Breast epithelium (tissue), 3 donors: ENCODE data around the gene FER.

Experiments
- CTCF ChIP-seq, 3 donors: fragments of 450-650 bp; IDR thresholded peaks; one replicate each; pipeline ENCODE4 v1.5.1; 2016 to 2017; ENCODE audit warnings: antibody characterized with exemption in 3 of 3, mild to moderate bottlenecking in 3 of 3, moderate library complexity in 3 of 3
- POLR2AphosphoS5 ChIP-seq, 3 donors: sonication (generic); formaldehyde crosslinking; IDR thresholded peaks; one replicate each; pipeline ENCODE4 v1.6.1; 2017; ENCODE audit warnings: antibody characterized with exemption in 3 of 3

- TF ChIP-seq CTCF (IDR thresholded peaks at IDR 0.05) (no peak), POLR2AphosphoS5 (IDR thresholded peaks at IDR 0.05) (no peak)
Observed at GRCh38 chr5:108773330-108773729, 25.6 kb downstream of the FER start.
